Measurements from ENCODE around the gene DLGAP4. TPM values are rescaled to one million over a fixed set of nuclear protein-coding genes. Genes with fewer than 3 reads are reported as not detected.
A peak's percentile ranks its signal among the peaks of the same experiment; 100 is the strongest.

The DLGAP4 gene
- total and polyA plus RNA-seq, 10 donors, result 12.0 to 60.9 (median 45.9) TPM

DNA sequence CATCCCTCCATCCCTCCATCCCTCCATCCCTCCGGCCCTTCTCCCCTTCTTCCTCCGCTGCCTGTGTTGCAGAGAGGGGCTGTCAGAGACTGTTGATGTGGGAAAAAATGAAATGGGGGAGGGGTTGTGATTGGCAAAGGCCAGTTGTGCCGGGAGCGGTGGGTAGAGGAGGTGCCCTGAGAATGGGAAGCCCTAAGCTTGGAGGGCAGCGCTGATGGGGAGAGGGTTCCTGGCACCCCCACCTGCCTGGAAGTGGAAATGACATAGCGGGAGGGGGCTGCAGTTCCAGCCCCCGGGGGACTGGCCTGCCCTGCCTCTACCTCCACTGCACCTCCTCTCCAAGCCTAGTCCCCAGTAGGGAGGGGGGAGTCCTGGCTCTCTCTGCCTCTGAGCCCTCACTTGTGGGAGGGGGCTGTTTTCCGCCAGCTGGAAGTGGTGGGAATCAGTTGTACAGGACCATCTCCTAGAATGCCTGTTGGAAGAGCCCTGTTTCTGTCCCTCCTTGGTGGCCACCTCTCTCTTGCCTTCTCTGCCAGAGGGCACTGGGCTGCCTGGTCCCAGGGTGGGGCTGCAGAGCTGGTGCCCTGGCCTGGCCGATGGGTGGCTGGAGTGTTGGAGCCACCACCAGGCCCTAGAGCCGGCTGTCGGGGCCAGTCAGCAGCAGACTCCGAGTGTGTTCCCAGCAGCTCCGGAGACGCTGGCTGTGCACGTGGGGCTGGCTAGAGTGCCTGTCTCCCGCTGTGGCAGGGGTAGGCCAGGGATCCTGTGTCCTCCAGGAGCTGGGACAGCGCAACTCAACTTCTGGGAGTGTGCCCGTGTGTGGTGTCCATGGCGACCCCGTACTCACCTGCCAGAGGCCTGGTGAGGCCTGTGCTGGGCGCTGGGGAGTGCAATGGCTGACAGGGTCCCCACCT, 1.5 kb downstream of the DLGAP4 start:
- Histone ChIP-seq H3K9me3 (no peaks in the 10 kb centered on the region), H3K27me3 (replicated peaks in 1 of 7) (peaks cover 5 to 100% (median 51%) of the 10 kb centered on the region in 7 donors), H3K4me3 (peak overlapping the region in 1 of 8 donors; percentile 64), H3K4me1 (peaks cover 7 to 20% (median 16%) of the 10 kb centered on the region in 6 donors), H3K27ac (no peak overlapping the region), H3K36me3 (no peaks in the 10 kb centered on the region)
- TF ChIP-seq, protein P1, sequence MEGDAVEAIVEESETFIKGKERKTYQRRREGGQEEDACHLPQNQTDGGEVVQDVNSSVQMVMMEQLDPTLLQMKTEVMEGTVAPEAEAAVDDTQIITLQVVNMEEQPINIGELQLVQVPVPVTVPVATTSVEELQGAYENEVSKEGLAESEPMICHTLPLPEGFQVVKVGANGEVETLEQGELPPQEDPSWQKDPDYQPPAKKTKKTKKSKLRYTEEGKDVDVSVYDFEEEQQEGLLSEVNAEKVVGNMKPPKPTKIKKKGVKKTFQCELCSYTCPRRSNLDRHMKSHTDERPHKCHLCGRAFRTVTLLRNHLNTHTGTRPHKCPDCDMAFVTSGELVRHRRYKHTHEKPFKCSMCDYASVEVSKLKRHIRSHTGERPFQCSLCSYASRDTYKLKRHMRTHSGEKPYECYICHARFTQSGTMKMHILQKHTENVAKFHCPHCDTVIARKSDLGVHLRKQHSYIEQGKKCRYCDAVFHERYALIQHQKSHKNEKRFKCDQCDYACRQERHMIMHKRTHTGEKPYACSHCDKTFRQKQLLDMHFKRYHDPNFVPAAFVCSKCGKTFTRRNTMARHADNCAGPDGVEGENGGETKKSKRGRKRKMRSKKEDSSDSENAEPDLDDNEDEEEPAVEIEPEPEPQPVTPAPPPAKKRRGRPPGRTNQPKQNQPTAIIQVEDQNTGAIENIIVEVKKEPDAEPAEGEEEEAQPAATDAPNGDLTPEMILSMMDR (IDR thresholded peaks at IDR 0.05 in 8 of 11, conservative IDR thresholded peaks at IDR 0.05 in 3 of 11), result no peak
- 34 to 53% (median 46%) methylated on average over 8 to 21 of the region's 21 CpGs for WGBS, 5 donors
- intact Hi-C loops (cut with DNase I; ENCODE audit: low total_unique reads), result no loop called here
- DNase-seq, result no peak

DNA sequence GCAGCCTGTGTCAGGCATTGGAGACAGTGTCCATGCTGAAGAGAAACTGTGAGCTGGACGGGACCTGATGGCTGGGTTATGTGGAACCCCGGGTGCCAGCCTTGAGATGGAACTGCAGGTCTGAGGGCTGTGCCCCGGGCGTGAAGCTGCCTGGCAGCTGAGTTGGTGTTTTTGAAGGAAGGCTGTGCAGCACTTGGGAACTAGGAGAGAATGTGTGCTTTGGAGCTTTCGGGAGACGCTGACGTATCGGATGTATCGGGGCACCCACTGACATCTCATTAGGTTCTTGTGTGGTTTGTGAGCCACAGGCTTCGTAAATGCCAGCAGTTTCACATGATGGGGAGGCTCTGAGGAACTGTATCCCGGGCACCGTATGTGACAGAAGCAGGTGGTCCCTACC, 2.2 kb downstream of the DLGAP4 start:
- intact Hi-C loops (cut with DNase I; ENCODE audit: low total_unique reads), result no loop called here
- no peak overlapping the region for H3K4me3 ChIP-seq
- H3K36me3 ChIP-seq, result no peaks in the 10 kb centered on the region
- no peaks in the 10 kb centered on the region for H3K9me3 ChIP-seq
- H3K27ac ChIP-seq, result no peak overlapping the region
- WGBS, 5 donors, result 83 to 94% (median 89%) methylated on average over 11 to 12 of the region's 12 CpGs
- peaks cover 5 to 100% (median 51%) of the 10 kb centered on the region in 7 donors for H3K27me3 ChIP-seq (replicated peaks in 1 of 7)
- H3K4me1 ChIP-seq, result peaks cover 7 to 20% (median 16%) of the 10 kb centered on the region in 6 donors
- DNase-seq, result no peak
- TF ChIP-seq, protein P1 (IDR thresholded peaks at IDR 0.05 in 8 of 11, conservative IDR thresholded peaks at IDR 0.05 in 3 of 11), result no peak
- TF ChIP-seq POLR2A (IDR thresholded peaks at IDR 0.05) (no peak), POLR2AphosphoS5 (IDR thresholded peaks at IDR 0.05) (no peak)

DNA sequence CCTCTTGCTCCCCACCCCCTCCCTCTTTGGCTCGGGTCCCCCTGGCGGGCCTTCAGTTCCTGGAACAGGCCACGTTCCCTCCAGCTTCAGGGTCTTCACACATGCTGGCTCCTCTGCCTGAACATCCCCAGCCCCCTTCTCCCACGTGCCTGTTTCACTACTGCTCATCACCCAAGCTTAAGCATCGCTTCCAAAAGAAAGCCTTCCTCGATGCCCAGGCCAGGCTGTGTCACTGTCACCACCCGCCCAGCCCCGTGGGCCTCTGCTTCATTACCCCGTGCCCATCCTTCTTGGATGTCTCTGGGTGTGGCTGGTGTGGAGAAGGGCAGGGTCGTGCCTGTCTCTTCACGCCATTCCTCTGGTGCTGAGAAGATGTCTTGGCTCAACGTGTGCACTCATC, 2.8 kb downstream of the DLGAP4 start:
- WGBS, 5 donors, result 58 to 67% (median 62%) methylated on average over 12 of the region's 12 CpGs
- DNase-seq, result no peak
- H3K27me3 ChIP-seq (replicated peaks in 1 of 7), result peaks cover 5 to 100% (median 48%) of the 10 kb centered on the region in 7 donors
- TF ChIP-seq POLR2AphosphoS5 (IDR thresholded peaks at IDR 0.05) (no peak), POLR2A (IDR thresholded peaks at IDR 0.05) (no peak)
- TF ChIP-seq, protein P1 (IDR thresholded peaks at IDR 0.05 in 8 of 11, conservative IDR thresholded peaks at IDR 0.05 in 3 of 11), result no peak
- intact Hi-C loops (cut with DNase I; ENCODE audit: low total_unique reads), result no loop called here
- no peak overlapping the region for H3K27ac ChIP-seq
- no peak overlapping the region for H3K4me3 ChIP-seq
- H3K4me1 ChIP-seq, result peaks cover 7 to 20% (median 16%) of the 10 kb centered on the region in 6 donors
- no peaks in the 10 kb centered on the region for H3K36me3 ChIP-seq
- no peaks in the 10 kb centered on the region for H3K9me3 ChIP-seq

GRCh38 chr20:36309643-36310042, 3.5 kb downstream of the DLGAP4 start:
- Histone ChIP-seq H3K27me3 (replicated peaks in 1 of 7) (peaks cover 5 to 94% (median 42%) of the 10 kb centered on the region in 7 donors), H3K27ac (no peak overlapping the region), H3K4me3 (no peak overlapping the region), H3K4me1 (peaks cover 7 to 20% (median 16%) of the 10 kb centered on the region in 6 donors), H3K36me3 (no peaks in the 10 kb centered on the region), H3K9me3 (no peaks in the 10 kb centered on the region)
- DNase-seq, result no peak
- TF ChIP-seq POLR2AphosphoS5 (IDR thresholded peaks at IDR 0.05) (no peak), POLR2A (IDR thresholded peaks at IDR 0.05) (no peak)
- TF ChIP-seq, protein P1 (IDR thresholded peaks at IDR 0.05 in 8 of 11, conservative IDR thresholded peaks at IDR 0.05 in 3 of 11), result no peak
- intact Hi-C loops (cut with DNase I; ENCODE audit: low total_unique reads), result no loop called here
- WGBS, 5 donors, result 72 to 87% (median 76%) methylated on average over 3 of the region's 3 CpGs
